D721Med (cell line): ENCODE results near the gene CCL13.

ENCODE experiments used
- DNase-seq: peaks from one replicate; pipeline ENCODE4 v3.0.0; 2011; ENCODE audit warnings: low spot score; ENCODE audit not compliant: insufficient read length
- FAIRE-seq: peaks from 2 replicates; lab custom pipeline; 2011; peaks lifted over from hg19 to GRCh38; lab: Jason Lieb, UNC
- TF ChIP-seq, protein P1 (sequence below): IDR thresholded peaks from 2 replicates; pipeline ENCODE4 v1.5.1; 2012; ENCODE audit warnings: mild to moderate bottlenecking, control low read depth; ENCODE audit not compliant: insufficient read depth; ENCODE audit errors: missing control alignments

Gene CCL13

DNA sequence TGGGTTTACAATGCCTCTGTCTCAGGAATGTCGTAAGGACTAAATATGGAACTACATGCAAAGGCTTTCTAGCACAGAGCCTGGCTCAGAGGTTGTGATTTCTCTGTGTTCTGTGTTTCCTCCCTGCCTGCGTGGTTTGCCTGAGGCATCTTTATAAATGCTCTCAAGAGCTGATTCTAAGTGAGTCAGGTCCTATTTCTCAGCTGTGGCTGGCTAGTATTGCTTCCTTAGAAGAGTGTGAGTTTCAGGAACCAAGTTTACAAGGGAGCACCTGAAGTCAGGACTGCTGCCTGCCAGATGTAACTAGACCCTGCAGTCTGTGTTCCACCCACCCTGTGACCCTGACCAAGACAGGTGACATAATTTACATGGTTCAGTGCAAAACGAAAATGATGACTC, 14.7 kb downstream of the CCL13 start:
- no peak for DNase-seq
- FAIRE-seq: no peak
- TF ChIP-seq, protein P1, sequence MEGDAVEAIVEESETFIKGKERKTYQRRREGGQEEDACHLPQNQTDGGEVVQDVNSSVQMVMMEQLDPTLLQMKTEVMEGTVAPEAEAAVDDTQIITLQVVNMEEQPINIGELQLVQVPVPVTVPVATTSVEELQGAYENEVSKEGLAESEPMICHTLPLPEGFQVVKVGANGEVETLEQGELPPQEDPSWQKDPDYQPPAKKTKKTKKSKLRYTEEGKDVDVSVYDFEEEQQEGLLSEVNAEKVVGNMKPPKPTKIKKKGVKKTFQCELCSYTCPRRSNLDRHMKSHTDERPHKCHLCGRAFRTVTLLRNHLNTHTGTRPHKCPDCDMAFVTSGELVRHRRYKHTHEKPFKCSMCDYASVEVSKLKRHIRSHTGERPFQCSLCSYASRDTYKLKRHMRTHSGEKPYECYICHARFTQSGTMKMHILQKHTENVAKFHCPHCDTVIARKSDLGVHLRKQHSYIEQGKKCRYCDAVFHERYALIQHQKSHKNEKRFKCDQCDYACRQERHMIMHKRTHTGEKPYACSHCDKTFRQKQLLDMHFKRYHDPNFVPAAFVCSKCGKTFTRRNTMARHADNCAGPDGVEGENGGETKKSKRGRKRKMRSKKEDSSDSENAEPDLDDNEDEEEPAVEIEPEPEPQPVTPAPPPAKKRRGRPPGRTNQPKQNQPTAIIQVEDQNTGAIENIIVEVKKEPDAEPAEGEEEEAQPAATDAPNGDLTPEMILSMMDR: no peak

DNA sequence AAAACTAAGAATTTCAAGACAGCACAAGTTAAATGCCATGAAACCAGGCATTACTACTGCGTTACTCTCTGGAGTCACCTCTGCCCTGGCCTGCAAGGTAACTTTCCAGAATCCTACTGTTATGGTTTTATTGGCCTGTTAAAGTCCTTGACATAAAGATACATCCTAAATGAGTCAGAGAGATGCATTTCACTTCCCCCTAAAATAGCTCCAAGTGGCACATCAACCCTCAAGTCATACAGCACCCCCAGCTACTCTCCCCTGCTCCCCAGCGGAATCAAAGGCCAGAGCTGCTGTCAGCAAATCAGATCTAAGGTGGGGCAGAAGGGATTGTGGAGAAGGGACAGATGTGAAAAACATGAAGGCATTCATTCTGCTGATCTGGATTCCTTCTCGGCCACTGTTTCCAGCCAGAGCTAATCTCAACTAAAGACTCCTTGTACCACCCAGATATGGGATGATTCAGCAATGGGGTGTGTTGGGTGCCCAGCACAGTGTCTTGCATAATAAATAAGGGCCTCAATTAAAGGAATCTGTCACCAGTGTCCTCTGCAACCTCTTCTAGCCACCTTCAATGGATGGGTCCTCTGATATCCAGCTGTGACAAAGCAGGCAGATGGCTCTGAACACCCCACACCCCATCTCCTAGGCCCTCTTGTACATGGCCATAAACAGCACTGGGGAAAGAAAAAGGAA, 15.3 kb downstream of the CCL13 start:
- DNase-seq: no peak
- no peak for FAIRE-seq
- TF ChIP-seq, protein P1: no peak

DNA sequence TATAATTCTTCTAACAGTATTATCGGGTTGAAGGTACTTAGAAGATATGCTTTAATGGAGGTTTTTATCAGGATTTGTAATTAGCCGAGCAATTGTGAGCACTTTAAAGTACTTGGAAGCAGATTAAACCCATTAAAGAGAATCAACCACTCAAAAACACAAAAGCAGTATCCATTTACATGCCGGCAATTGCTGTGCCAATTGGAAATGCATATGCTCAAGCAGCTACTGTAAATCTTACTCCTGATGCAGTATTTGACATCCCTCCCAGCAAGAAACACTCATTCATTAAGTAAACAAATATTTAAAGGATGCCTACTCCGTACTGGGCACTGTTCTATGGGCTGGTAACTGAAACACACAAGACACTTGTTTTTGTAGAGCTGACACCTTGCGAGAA, 18.2 kb downstream of the CCL13 start:
- FAIRE-seq (no peak), DNase-seq (no peak)
- TF ChIP-seq, protein P1: no peak

DNA sequence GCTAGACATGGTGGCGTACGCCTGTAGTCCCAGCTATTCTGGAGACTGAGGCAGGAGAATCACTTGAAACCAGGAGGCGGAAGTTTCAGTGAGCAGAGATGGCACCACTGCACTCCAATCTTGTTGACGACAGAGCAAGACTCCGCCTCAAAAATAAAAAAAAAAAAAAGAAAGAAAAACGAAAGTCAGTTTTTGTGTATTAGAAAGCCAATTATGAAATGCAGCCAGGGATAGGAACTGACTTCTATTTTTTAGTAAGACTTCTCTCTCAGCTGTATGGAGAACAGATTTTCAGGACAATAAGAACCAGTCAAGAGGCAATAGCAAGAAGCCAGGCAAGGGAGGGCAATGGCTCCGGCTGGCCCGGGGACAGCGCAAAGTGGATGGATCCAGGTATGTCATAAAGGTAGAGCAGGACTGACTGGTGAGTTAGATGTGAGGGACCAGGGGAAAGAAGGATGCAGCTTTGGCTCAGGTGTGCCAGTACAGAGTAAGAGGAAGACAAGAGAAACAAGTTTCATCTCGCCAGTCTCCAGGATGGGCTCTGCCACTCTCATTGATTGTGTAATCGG, 19.2 kb downstream of the CCL13 start:
- no peak for DNase-seq
- no peak for FAIRE-seq
- TF ChIP-seq, protein P1: no peak

DNA sequence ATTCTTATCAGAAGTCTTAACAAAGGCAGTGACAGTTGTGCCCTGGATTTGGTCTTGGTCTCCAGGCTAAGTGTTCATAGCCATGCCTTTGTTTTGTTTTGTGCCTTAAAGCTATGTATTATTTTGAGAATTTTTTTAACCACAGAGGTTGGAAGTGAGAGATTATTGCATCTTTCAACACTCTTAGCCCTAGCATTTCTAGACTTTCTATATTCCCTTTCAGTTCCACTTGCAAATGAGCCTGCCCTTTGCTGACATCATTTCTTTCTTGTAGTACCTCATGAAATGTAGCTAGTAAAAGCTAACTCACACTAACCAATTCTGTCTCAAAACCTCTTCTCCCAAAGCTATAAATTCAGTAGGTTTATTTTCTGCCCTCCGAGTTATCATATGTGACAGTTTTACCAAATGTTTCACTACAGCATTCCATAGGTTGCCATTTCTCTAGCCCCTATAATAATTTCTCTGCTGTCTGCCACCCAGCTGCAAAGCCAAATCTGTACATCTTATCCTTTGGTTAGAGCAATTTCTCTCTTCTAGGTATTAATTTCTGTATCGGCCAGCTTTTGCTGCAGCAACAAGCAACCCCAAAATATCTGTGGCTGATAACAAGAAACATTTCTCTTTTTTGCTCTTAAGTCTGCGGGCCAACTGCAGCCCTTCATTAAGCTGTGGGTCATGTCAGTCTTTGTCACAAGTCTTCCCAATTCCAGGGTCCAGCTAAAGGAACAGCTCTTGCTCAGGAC, 21.0 kb downstream of the CCL13 start:
- DNase-seq: no peak
- TF ChIP-seq, protein P1: no peak
- no peak for FAIRE-seq

DNA sequence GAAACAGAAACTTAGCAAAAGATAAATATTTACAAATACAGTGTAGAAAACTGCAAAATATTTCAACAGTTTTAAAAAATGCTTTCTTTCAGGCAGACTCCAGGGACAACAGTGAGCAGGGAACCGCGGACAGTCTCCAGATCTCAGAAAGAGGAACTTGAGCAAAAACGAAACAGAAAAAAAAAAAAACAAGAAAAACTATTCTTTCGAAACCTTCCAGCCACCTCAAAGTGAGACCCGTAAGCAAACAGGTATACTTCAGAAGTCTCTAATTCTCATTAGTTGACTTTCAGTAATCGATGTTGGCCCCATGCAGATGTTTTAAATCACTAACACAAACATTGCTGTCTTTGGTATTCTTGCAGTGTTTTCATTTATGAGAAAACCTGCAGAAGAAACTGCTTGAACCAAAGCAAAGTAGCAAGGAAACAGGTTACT, 22.4 kb downstream of the CCL13 start:
- FAIRE-seq (no peak), DNase-seq (no peak)
- TF ChIP-seq, protein P1: no peak
